GM12801 (cell line): Measurements from ENCODE around the gene FCF1.

ENCODE experiments used
- TF ChIP-seq, protein P1 (sequence below): IDR thresholded peaks from one replicate; pipeline ENCODE4 v1.5.1; 2011; ENCODE audit warnings: control low read depth; ENCODE audit not compliant: insufficient read length; ENCODE audit errors: extremely low read depth

Gene FCF1

GRCh38 chr14:74671789-74672188, 41.2 kb upstream of the FCF1 start:
- TF ChIP-seq, protein P1, sequence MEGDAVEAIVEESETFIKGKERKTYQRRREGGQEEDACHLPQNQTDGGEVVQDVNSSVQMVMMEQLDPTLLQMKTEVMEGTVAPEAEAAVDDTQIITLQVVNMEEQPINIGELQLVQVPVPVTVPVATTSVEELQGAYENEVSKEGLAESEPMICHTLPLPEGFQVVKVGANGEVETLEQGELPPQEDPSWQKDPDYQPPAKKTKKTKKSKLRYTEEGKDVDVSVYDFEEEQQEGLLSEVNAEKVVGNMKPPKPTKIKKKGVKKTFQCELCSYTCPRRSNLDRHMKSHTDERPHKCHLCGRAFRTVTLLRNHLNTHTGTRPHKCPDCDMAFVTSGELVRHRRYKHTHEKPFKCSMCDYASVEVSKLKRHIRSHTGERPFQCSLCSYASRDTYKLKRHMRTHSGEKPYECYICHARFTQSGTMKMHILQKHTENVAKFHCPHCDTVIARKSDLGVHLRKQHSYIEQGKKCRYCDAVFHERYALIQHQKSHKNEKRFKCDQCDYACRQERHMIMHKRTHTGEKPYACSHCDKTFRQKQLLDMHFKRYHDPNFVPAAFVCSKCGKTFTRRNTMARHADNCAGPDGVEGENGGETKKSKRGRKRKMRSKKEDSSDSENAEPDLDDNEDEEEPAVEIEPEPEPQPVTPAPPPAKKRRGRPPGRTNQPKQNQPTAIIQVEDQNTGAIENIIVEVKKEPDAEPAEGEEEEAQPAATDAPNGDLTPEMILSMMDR, result no peak

DNA sequence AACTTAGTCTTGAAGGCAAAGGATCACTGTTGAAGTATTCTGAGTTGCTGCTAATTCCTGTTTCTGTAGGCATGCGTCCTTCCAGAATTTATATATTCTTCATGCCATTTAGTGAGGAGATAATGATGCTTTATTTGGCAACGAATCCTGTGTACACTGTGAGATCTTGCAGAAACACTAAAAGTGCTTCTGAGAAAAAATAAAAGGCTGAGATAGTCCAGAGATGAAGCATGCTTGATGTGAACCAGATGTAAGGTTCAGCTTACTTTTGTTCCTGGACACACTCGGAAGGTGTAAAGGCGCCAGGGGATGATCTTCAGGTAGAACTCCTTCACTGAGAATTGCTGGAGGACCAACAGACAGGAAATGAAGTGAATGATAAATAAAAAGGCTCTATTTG, 39.2 kb upstream of the FCF1 start:
- TF ChIP-seq, protein P1, result no peak

DNA sequence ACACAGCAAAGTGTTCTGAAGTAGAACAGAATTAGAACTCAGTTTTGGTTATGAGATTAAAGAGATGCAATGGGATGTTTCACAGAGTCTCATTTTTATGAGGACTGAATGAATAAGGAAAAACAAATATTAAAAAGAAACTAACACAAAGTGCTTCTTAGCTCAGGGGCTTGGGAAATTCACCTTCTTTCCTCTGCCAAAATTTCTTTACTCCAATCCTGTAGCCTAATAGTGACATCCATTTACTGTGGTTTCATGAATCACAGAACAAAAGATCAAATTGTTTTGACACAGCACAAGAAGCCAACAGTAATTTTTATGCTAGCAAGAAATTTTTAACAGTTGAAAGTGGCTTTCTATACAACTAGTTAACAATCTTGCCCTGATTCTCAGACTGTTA, 37.7 kb upstream of the FCF1 start:
- TF ChIP-seq, protein P1, result no peak

GRCh38 chr14:74682169-74682952, 30.6 kb upstream of the FCF1 start:
- TF ChIP-seq, protein P1, result no peak

- TF ChIP-seq, protein P1, result no peak
Measured at GRCh38 chr14:74683406-74683805, 29.5 kb upstream of the FCF1 start.

GRCh38 chr14:74684434-74684833, 28.5 kb upstream of the FCF1 start:
- TF ChIP-seq, protein P1, result no peak

GRCh38 chr14:74685056-74685455, 27.9 kb upstream of the FCF1 start:
- TF ChIP-seq, protein P1, result no peak
